ENCODE results near the gene ACSF3.

ACSF3 gene

GRCh38 chr16:89201439-89202377, 108.1 kb downstream of the ACSF3 start:
- peak; percentile 64 for DNase-seq (ENCODE audit: low read depth)

GRCh38 chr16:89202422-89203215, 109.0 kb downstream of the ACSF3 start:
- DNase-seq (ENCODE audit: low read depth), result no peak
